ENCODE measurements around the gene MAPK8IP2. TPM values are rescaled to one million over a fixed set of nuclear protein-coding genes. Genes with fewer than 3 reads are reported as not detected.

MAPK8IP2 gene
- total and polyA plus RNA-seq, 10 of the 15 experiments (the other 5 are each of a cell fraction or from before 2014, with no cell fraction given), result 0.01 to 0.13 (median 0.06) TPM; not detected in 4

GRCh38 chr22:50560034-50560433, 40.6 kb upstream of the MAPK8IP2 start:
- POLR2A ChIA-PET, result no interaction called here
- Histone ChIP-seq H3K36me3 (ENCODE audit: control insufficient read depth in 2 of 2, insufficient read depth in 2 of 2, low read length in 1 of 2) (no peaks in the 10 kb centered on the region), H4K20me1 (ENCODE audit: control insufficient read depth, insufficient read depth) (no peaks in the 10 kb centered on the region), H3K4me1 (ENCODE audit: control insufficient read depth, insufficient read depth, low read length) (no peaks in the 10 kb centered on the region), H3K9me3 (replicated peaks; ENCODE audit: control insufficient read depth, insufficient read depth, low read length) (no peaks in the 10 kb centered on the region), H3K27ac (ENCODE audit: control insufficient read depth, insufficient read depth) (no peak overlapping the region), H2AFZ (ENCODE audit: control insufficient read depth, low read depth, low read length) (no peak overlapping the region), H3K79me2 (ENCODE audit: control insufficient read depth, insufficient read depth, low read length) (no peaks in the 10 kb centered on the region), H3K4me3 (no peak overlapping the region), H3K27me3 (replicated peaks in 1 of 2; ENCODE audit: control insufficient read depth in 2 of 2, insufficient read depth in 2 of 2, low read length in 1 of 2) (peaks cover 0 to 1% of the 10 kb centered on the region in 2 experiments; a peak in 1 of 4 replicates), H3K4me2 (ENCODE audit: control insufficient read depth, insufficient read depth) (no peak overlapping the region), H3K9ac (ENCODE audit: control insufficient read depth, insufficient read depth, low read length) (no peak overlapping the region)
- RAD21 ChIA-PET (ENCODE audit: unreplicated experiment), result no interaction called here
- DNase-seq (ENCODE audit: low read depth, low spot score) (no peak), FAIRE-seq (no peak), ATAC-seq (no peak)
- TF ChIP-seq PRDM15 (CRISPR knock-in tag; IDR thresholded peaks at IDR 0.05), result no peak
- in situ Hi-C loops (cut with MboI) (no loop called here), intact Hi-C loops (cut with micrococcal nuclease; ENCODE audit: unreplicated experiment) (loop anchor here (5.0 kb wide), 1 partner anchor 33 kb away; the partner anchor contains the start of gene SCO2)
- no TSS peak for BruUV-seq (replicated peaks)
- CTCF ChIA-PET, result interaction anchor here (0.9 kb wide), 1 partner anchor 62 kb away, joined by 4 read pairs; no protein-coding TSS in a partner anchor
- WGBS (ENCODE audit: insufficient coverage, insufficient replicate concordance, low lambda C conversion rate, missing lambda C conversion rate), result 65% methylated on average over 3 of the region's 3 CpGs
- SMC1A ChIA-PET (ENCODE audit: uncharacterized antibody, unreplicated experiment), result interaction anchor here (0.6 to 1.0 kb wide), 3 partner anchors 9 to 29 kb away, joined by 3 to 4 read pairs (median 3); no protein-coding TSS in a partner anchor
